ENCODE measurements around the gene HOXD4. TPM values are rescaled to one million over a fixed set of nuclear protein-coding genes. Genes with fewer than 3 reads are reported as not detected.

Gene HOXD4
- total RNA-seq, 2 experiments from 2014 or later: not detected

DNA sequence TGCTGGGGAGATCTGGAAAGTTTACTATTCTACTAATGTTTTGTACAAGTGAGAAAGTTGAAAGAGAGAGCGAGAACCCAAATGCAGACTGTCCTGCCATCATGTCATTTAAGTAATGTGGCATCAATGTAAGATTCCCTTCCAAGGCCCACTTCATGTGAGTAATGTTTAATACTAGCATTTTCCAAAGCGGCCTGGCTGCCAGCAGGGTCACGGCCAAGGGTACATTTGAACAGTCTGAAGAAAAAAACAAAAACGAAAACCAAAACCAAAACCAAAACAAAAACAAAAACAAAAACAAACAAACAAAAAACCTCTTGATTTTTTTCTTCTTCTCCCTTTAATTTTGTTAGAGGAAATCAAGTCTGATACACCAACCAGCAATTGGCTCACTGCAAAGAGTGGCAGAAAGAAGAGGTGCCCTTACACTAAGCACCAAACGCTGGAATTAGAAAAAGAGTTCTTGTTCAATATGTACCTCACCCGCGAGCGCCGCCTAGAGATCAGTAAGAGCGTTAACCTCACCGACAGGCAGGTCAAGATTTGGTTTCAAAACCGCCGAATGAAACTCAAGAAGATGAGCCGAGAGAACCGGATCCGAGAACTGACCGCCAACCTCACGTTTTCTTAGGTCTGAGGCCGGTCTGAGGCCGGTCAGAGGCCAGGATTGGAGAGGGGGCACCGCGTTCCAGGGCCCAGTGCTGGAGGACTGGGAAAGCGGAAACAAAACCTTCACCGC is 32.6 kb upstream of the HOXD4 start:
- Histone ChIP-seq H3K27me3 (ENCODE audit: control insufficient read depth in 1 of 2, insufficient read depth in 2 of 2, low read length in 2 of 2) (peaks cover 92 to 98% of the 10 kb centered on the region in 2 experiments), H3K27ac (ENCODE audit: low read depth in 1 of 2, low read length in 2 of 2) (no peak overlapping the region), H3K36me3 (ENCODE audit: insufficient read depth, low read length) (no peaks in the 10 kb centered on the region), H3K9me3 (ENCODE audit: control insufficient read depth in 1 of 2, insufficient read depth in 1 of 2, low read length in 2 of 2) (peaks cover 5 to 69% of the 10 kb centered on the region in 2 experiments), H3K4me1 (ENCODE audit: insufficient read depth, low read length) (peaks cover 24% of the 10 kb centered on the region), H3K4me3 (ENCODE audit: low read length) (no peak overlapping the region)
- POLR2A ChIA-PET: no interaction called here
- Mint-ChIP-seq H3K36me3 (ENCODE audit: low read depth) (peaks cover 10% of the 10 kb centered on the region), H3K4me3 (no peak overlapping the region), H3K4me1 (ENCODE audit: low read depth) (peaks cover 12% of the 10 kb centered on the region), H3K27me3 (peaks cover 92% of the 10 kb centered on the region), H3K9me3 (no peaks in the 10 kb centered on the region), H3K27ac (no peak overlapping the region)
- CTCF ChIA-PET: no interaction called here
- intact Hi-C loops (cut with DNase I, micrococcal nuclease): loop anchor here in 1 of 2 experiments (5.0 kb wide), 1 partner anchor 36 kb away; the partner anchor contains the start of gene EVX2
- no peak for TF ChIP-seq CTCF (IDR thresholded peaks at IDR 0.05)
- DNase-seq: peak in 1 of 14 experiments; percentile 43
- no peak for ATAC-seq (ENCODE audit: poor library complexity)

DNA sequence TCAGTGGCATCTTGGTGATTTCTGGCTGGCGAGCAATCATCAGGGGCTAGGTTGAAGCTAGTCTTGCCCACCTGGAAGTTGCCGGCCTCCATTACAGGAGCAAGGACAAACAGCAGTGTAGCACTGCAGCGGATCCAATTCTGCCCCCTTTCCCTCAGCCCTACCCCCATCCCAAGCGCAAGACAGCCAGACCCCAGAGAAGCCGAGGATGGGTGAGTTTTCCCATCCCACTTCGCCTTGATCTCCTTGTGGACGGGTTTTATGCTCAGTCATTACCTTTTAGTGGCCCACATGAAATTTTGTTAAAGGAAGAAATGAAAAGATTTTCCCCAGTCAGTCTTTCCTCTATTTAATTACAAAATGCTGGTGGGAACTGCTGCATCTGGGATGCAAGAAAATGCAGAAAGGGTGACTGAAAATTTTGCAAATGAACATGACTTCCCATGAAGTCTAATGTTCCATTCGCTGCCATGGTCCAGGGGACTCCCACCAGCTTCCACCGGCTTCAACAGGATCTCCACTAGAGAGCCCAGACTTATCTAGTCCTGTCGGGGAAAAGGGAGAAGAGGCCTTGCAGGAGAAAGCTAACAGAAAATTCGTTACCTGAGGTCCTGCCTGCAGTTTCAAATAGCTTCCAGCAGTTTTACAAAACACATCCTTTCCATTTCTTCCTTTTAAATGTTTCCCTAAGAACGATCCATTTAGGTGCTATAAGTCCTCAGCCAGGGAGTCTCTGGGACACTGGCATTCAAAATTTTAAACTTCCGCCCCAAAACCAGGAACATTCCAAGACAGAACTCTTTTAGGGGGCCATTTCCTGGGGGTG is 30.8 kb upstream of the HOXD4 start:
- ATAC-seq (ENCODE audit: poor library complexity) (no peak), DNase-seq (no peak)
- Mint-ChIP-seq H3K27ac (no peak overlapping the region), H3K27me3 (peaks cover 93% of the 10 kb centered on the region), H3K4me3 (peak overlapping the region; percentile 34), H3K4me1 (ENCODE audit: low read depth) (peaks cover 14% of the 10 kb centered on the region), H3K9me3 (no peaks in the 10 kb centered on the region), H3K36me3 (ENCODE audit: low read depth) (peaks cover 10% of the 10 kb centered on the region)
- CTCF ChIA-PET: interaction anchor here (0.9 to 1.5 kb wide), 2 partner anchors 12 to 1028 kb away, joined by 3 to 5 read pairs; no protein-coding TSS in a partner anchor
- TF ChIP-seq CTCF (IDR thresholded peaks at IDR 0.05): no peak
- Histone ChIP-seq H3K27me3 (ENCODE audit: control insufficient read depth in 1 of 2, insufficient read depth in 2 of 2, low read length in 2 of 2) (peaks cover 92 to 98% of the 10 kb centered on the region in 2 experiments), H3K4me3 (ENCODE audit: low read length) (no peak overlapping the region), H3K27ac (ENCODE audit: low read depth in 1 of 2, low read length in 2 of 2) (no peak overlapping the region), H3K4me1 (ENCODE audit: insufficient read depth, low read length) (peaks cover 26% of the 10 kb centered on the region), H3K36me3 (ENCODE audit: insufficient read depth, low read length) (no peaks in the 10 kb centered on the region), H3K9me3 (ENCODE audit: control insufficient read depth in 1 of 2, insufficient read depth in 1 of 2, low read length in 2 of 2) (peaks cover 0 to 68% of the 10 kb centered on the region in 2 experiments)
- intact Hi-C loops (cut with DNase I, micrococcal nuclease): loop anchor here in 1 of 2 experiments (10.0 kb wide), 1 partner anchor 54 kb away; no protein-coding TSS in a partner anchor
- POLR2A ChIA-PET: interaction anchor here (2.6 kb wide), 1 partner anchor 10 kb away, joined by 8 read pairs; no protein-coding TSS in a partner anchor

- CTCF ChIA-PET: interaction anchor here (1.5 kb wide), 1 partner anchor 1027 kb away, joined by 3 read pairs; no protein-coding TSS in a partner anchor
- no peak for TF ChIP-seq CTCF (IDR thresholded peaks at IDR 0.05)
- intact Hi-C loops (cut with DNase I, micrococcal nuclease): loop anchor here in 1 of 2 experiments (10.0 kb wide), 1 partner anchor 53 kb away; no protein-coding TSS in a partner anchor
Observed at GRCh38 chr2:176121190-176122051, 29.9 kb upstream of the HOXD4 start.

More at GRCh38 chr2:176121190-176122051, 29.9 kb upstream of the HOXD4 start:
- POLR2A ChIA-PET: interaction anchor here (1.2 to 2.6 kb wide), 2 partner anchors 11 kb away, joined by 3 to 8 read pairs; no protein-coding TSS in a partner anchor
- H3K9me3 Mint-ChIP-seq: no peaks in the 10 kb centered on the region
- Histone ChIP-seq H3K36me3 (ENCODE audit: insufficient read depth, low read length) (no peaks in the 10 kb centered on the region), H3K27ac (ENCODE audit: low read depth in 1 of 2, low read length in 2 of 2) (no peak overlapping the region), H3K27me3 (ENCODE audit: control insufficient read depth in 1 of 2, insufficient read depth in 2 of 2, low read length in 2 of 2) (peaks cover 90 to 98% of the 10 kb centered on the region in 2 experiments), H3K4me3 (ENCODE audit: low read length) (no peak overlapping the region), H3K4me1 (ENCODE audit: insufficient read depth, low read length) (peaks cover 26% of the 10 kb centered on the region), H3K9me3 (ENCODE audit: control insufficient read depth in 1 of 2, insufficient read depth in 1 of 2, low read length in 2 of 2) (peaks cover 0 to 61% of the 10 kb centered on the region in 2 experiments)
- H3K27me3 Mint-ChIP-seq: peaks cover 93% of the 10 kb centered on the region
- H3K4me3 Mint-ChIP-seq: no peak overlapping the region
- peaks cover 14% of the 10 kb centered on the region for H3K4me1 Mint-ChIP-seq (ENCODE audit: low read depth)
- DNase-seq (no peak), ATAC-seq (ENCODE audit: poor library complexity) (no peak)
- no peak overlapping the region for H3K27ac Mint-ChIP-seq
- peaks cover 10% of the 10 kb centered on the region for H3K36me3 Mint-ChIP-seq (ENCODE audit: low read depth)
